ENCODE measurements around the gene UBE2E2.
"Not testable (repeated sequence)": the region's sequence is repeated elsewhere in the genome, so short reads cannot be mapped to it uniquely, and the experiment has no call there.

Gene UBE2E2

GRCh38 chr3:23336853-23337252 is 133.7 kb downstream of the UBE2E2 start:
- not testable (repeated sequence) for DNase-seq

DNA sequence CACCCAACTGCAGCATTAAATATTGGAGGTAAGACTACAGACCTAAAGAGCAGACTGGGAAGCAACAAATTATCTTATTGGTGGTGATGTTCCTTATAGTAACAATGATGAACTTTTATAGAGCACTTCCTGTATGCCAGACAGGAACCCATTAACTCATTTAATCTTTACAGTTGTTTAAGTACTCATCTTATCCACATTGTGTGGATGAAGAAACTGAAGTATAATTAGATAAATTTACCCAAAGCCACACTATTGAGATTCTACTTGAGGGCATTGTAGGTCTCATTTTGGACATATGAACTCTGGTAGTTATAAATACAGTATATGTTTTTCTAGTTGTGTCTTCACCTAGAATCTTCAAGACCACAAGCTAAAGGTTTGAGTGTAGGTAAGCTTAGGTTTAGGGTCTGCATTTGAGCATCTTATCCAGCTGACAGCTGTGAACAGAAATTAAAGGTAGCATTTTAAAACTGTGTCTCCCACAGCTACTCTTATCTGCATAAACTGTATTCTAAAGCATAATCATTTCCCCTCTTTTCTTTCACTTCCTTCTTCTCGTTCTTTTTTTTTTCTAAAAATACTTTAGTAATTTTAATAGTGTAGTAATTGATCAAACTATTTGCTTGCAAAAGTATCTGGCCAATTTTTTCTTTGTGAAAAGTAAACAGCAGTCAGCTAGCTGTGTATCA is 138.2 kb downstream of the UBE2E2 start:
- DNase-seq, result no peak

- DNase-seq, result no peak
These were observed 139.2 kb downstream of the UBE2E2 start for GRCh38 chr3:23342343-23342742.

DNA sequence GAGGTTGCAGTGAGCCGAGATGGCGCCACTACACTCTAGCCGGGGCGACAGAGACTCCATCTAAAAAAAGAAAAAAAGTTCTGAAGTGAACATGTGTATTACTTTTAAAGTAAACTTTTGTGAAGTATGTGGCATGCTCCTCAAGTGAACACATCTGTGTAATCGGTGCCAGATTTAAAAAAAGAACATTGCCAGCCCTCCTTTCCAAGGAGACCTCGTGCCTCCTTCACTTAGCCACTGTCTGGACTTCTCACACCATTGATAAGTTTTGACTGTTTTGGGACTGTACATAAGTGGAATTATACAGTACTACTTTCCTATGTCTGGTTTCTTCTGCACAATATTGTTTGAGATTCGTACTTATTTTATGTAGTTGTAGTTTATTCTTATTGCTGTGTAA is 140.4 kb downstream of the UBE2E2 start:
- DNase-seq, result no peak

DNA sequence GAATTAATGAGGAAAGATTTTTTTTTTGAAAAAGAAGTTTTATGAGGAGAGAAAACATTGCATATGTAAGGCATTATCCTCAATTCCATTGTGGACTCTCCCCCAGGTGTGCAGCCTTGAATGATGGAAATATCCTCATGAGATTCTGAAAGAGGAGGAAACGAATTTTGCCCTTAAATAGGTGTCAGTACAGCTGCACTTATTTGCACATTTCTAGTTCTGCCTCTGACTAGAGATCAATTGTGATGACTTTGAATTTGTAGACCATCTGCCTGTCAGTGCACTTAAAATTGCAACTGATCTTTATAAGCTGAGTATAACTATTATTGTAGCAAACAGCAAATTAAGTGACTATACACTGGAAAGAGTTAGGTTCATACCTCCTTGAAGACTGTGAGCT is 141.8 kb downstream of the UBE2E2 start:
- DNase-seq, result no peak

DNA sequence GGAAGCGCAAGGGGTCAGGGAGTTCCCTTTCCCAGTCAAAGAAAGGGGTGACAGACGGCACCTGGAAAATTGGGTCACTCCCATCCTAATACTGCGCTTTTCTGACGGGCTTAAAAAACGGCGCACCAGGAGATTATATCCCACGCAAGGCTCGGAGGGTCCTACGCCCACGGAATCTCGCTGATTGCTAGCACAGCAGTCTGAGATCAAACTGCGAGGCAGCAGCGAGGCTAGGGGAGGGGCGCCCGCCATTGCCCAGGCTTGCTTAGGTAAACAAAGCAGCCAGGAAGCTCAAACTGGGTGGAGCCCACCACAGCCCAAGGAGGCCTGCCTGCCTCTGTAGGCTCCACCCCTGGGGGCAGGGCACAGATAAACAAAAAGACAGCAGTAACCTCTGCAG is 146.3 kb downstream of the UBE2E2 start:
- not testable (repeated sequence) for DNase-seq

- no peak for DNase-seq
These were observed 153.0 kb downstream of the UBE2E2 start for GRCh38 chr3:23356169-23356568.

DNA sequence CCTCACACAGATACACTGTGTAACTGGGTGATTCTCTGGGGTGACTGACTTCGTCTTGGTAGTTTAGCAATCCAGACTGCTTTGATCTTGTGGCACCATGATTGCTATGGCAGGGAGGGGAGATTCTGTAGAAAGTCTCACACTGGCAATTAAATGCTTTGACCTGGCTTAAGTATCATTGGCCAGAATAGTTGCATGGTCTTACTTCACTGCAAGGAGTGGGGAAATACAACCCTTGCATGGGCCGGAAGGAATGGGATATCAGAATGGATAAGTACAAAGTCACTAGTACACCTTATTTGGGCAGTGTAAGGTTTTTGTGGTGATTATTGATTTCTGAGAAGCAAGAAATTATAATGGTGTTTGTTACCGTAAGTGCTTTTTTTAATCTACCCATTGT is 153.8 kb downstream of the UBE2E2 start:
- DNase-seq, result no peak

- DNase-seq, result no peak
These were observed 156.0 kb downstream of the UBE2E2 start for GRCh38 chr3:23359116-23359515.

DNA sequence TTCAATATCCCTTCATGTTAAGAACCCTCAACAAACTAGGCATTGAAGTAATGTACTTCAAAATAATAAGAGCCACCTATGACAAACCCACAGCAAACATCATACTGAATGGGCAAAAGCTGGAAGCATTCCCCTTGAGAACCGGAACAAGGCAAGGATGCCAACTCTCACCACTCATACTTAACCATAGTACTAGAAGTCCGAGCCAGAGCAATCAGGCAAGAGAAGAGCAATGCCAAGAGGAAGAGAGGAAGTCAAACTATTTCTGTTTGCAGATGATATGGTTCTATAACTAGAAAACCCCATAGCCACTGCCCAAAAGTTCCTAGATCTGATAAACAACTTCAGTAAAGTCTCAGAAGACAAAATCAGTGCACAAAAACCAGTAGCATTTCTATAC is 161.9 kb downstream of the UBE2E2 start:
- no peak for DNase-seq

DNA sequence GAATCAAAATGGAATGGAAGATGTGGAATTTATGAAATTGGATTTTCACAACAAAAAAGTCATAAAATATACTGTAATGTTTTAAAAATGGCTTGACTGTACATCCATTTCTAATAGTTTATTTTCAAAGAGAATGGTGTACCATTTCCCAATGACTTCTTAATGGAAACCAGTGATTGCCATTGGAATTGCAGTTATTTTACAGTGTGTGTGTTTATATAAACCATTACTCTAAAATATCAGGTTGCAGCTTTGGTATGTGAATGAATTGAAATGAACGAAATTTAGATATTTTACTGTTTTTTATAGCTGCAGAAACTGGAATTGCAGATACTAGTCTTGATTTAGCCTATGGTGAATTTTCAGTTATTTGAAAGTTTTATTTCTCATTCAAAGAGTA is 165.6 kb downstream of the UBE2E2 start:
- DNase-seq, result no peak

DNA sequence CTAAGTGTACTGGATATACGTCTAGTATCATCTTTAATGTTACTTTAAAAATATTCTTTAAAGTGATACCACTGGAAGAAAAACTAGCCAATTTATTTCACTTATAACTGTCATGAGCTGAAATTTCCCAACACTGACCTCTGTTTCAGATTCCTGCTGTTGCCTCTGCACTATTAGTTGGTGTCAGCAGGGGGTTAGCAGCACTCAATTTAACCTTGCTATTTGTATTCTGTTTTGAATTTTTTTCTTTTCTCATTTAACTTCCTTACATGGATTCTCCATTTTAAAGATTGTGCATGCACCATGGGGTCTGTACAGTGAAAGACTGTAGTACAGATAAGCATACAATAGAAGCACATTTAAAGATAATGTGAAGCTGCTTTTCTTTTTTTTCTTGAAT is 169.2 kb downstream of the UBE2E2 start:
- DNase-seq, result no peak

GRCh38 chr3:23376516-23377248 is 173.6 kb downstream of the UBE2E2 start:
- no peak for DNase-seq

DNA sequence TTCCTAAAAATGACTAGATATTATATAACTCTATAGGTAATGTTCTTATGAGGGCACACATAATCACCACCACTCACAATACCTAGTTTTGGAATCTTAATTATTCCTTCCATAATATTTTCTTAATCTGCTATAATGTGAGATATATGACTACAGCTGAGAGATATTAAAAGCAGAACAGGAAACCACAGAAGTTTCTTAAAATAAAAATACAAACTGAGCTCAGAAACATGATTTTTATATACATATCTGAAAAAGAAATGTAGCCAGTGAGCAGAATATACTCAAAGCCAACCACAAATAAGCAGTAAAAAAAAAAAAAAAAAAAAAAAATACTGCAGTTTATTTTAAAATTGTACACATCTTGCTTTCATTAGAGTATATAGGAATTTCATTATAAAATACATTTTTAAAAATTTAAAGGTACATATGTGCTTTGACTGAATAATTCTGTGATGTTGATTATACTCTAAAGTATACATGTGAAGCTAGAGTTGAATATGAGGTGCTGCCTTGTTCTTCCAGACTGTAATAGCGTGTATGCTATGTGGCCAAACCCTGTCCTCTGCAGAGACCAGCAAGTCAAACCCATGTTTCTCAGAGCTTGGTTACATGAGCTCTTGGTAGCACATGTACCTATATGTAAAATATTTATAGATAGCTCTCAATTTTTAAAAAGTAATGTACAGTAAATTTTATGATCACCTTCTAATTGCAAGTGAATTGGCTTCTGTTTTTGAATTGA is 175.0 kb downstream of the UBE2E2 start:
- no peak for DNase-seq

- no peak for DNase-seq
These were observed 180.7 kb downstream of the UBE2E2 start for GRCh38 chr3:23383875-23384274.

DNA sequence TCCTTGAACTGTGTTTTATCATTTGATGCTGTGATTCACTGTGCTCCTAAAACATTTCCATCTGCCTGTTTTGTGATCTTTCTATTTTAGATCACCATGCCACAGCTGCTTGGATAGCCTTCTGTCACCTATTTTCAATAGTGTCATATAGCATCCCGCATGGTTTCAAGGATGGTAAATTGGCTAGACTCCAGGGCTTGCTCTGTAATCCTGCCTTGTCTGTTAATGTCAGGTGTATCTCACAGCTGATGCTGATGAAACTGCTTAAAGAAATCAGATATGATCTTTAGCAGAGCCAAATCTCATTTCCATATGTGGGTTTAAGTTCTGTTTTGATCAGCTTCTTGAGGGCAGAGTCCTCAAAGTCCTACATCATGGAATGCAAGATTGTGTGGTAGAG is 182.2 kb downstream of the UBE2E2 start:
- DNase-seq, result no peak

DNA sequence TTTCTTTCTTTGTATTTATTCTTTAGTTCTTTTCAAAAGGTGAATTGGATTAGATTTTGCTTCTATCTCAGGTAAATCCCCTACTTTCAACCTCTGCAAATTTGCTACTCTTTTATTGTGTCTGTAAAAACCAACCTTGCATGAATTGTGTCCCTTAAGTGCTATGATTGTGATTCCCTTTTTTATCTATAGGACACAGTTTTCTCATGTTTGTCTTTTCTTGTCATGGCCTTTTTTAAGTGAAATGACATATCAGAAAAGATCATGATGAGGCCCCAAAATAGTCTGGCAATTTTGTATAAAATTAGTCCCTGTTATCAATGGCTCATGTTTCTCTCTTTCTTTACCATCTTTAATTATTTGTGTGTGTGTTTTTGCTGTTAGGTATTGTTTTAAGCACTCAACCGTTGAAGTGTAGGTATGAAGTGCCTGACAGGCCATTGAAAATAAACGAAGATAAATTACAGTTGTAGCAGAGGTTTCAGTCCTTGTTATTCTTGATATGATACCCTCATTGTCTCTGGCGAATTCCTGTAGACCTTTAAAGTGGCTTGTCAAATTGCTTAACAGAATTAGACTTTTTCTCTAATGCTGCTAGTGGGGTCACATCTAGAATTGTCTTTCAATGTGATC is 184.3 kb downstream of the UBE2E2 start:
- DNase-seq, result no peak

GRCh38 chr3:23389089-23389488 is 186.0 kb downstream of the UBE2E2 start:
- no peak for DNase-seq

- DNase-seq, result no peak
These were observed 186.6 kb downstream of the UBE2E2 start for GRCh38 chr3:23389686-23390085.

GRCh38 chr3:23390446-23390845 is 187.3 kb downstream of the UBE2E2 start:
- DNase-seq, result no peak

DNA sequence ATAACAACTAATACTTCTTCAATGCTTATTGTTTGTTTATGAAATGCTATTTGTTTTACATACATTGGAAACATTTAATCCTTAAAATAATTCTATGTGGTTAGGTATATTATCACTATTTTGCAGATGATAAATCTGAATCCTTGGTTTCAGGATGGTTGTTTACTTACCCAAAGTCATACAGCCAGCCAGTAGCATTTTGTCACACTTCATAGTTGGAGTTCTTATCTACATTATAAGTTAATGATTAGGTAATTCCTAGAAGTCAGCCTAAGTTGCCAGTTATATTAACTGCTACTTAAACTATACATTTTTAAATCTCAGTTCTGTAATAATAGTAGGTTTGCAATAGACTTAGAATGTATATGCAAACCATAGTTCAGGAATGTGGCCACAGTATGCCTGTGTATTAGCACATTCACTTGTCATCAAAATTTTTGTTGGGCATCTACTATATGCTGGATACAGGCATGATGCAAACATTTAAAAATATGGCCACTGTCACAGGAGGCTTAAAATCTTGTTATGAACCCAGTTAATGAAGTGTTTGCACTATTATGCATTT is 187.9 kb downstream of the UBE2E2 start:
- no peak for DNase-seq

DNA sequence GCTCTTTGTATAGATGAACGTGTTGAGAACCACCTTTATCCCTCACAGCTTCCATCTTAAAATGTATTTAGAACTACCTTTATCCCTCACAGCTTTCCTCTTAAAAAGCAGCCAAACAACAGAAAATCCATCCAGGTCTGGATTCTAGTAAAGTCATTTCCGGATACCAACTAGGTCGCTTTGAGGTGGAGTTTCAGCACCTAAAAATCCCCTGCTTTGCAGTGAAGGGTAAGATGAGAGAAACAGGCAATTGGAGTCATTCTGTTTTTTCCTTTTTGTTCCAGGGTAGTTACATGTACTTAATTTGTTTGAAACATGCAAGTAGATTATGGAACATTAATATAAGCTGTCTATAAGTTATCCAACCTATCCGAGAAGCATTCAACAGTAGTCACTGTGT is 192.0 kb downstream of the UBE2E2 start:
- DNase-seq, result no peak

- no peak for DNase-seq
These were observed 193.6 kb downstream of the UBE2E2 start for GRCh38 chr3:23396746-23397145.
